Neural crest cell (in vitro differentiated cells): ENCODE measurements around the gene AP3M1. TPM values are rescaled to one million over a fixed set of nuclear protein-coding genes. Genes with fewer than 3 reads are reported as not detected.
A peak's percentile ranks its signal among the peaks of the same experiment; 100 is the strongest.
"Not testable (repeated sequence)": the region's sequence is repeated elsewhere in the genome, so short reads cannot be mapped to it uniquely, and the experiment has no call there.

Experiments used
- DNase-seq: peaks from one replicate; pipeline ENCODE4 v3.0.0; 2021; ENCODE audit warnings: low read depth, mixed read lengths, low spot score
- H3K27ac Mint-ChIP-seq: one replicate; pipeline ENCODE4 v1.8.0; 2021; ENCODE audit warnings: mild to moderate bottlenecking, mixed read lengths; ENCODE audit not compliant: unreplicated experiment
- H3K27me3 Mint-ChIP-seq: 2 replicates; pipeline ENCODE4 v1.8.0; 2021; ENCODE audit warnings: low read depth, mild to moderate bottlenecking, mixed read lengths
- H3K36me3 Mint-ChIP-seq: 2 replicates; pipeline ENCODE4 v1.8.0; 2021; ENCODE audit warnings: low read depth, mild to moderate bottlenecking, mixed read lengths
- H3K4me1 Mint-ChIP-seq: 2 replicates; pipeline ENCODE4 v1.8.0; 2021; ENCODE audit warnings: mixed read lengths
- H3K4me3 Mint-ChIP-seq: one replicate; pipeline ENCODE4 v1.8.0; 2021; ENCODE audit warnings: mild to moderate bottlenecking, mixed read lengths
- H3K9me3 Mint-ChIP-seq: 2 replicates; pipeline ENCODE4 v1.8.0; 2021; ENCODE audit warnings: mixed read lengths
- CTCF ChIP-seq: fragments of 200-600 bp; sonication (generic); conservative IDR thresholded peaks from 2 replicates; pipeline ENCODE4 v1.5.0; 2021; ENCODE audit warnings: antibody characterized with exemption, mild to moderate bottlenecking
- total RNA-seq: library from RNA; stranded (reverse); gene quantifications from 2 replicates; pipeline ENCODE4 v1.2.1, GENCODE V29; 2021

Gene AP3M1
- total RNA-seq, 1 donor from 2014 or later = 69.5 TPM

- no peak overlapping the region for H3K27ac Mint-ChIP-seq
- TF ChIP-seq CTCF = no peak
Observed at GRCh38 chr10:74156919-74157289, 6.3 kb upstream of the AP3M1 start.

GRCh38 chr10:74153676-74154075, 3.0 kb upstream of the AP3M1 start:
- H3K4me3 Mint-ChIP-seq = no peak overlapping the region
- H3K9me3 Mint-ChIP-seq = no peaks in the 10 kb centered on the region
- peaks cover 28% of the 10 kb centered on the region for H3K4me1 Mint-ChIP-seq
- no peaks in the 10 kb centered on the region for H3K27me3 Mint-ChIP-seq
- TF ChIP-seq CTCF = no peak
- H3K27ac Mint-ChIP-seq = no peak overlapping the region
- no peaks in the 10 kb centered on the region for H3K36me3 Mint-ChIP-seq
- DNase-seq = no peak

More at GRCh38 chr10:74156919-74157289, 6.3 kb upstream of the AP3M1 start:
- no peak for DNase-seq
- no peaks in the 10 kb centered on the region for H3K36me3 Mint-ChIP-seq
- peaks cover 25% of the 10 kb centered on the region for H3K4me1 Mint-ChIP-seq
- no peaks in the 10 kb centered on the region for H3K9me3 Mint-ChIP-seq
- H3K4me3 Mint-ChIP-seq = peak overlapping the region; percentile 8
- H3K27me3 Mint-ChIP-seq = no peaks in the 10 kb centered on the region

GRCh38 chr10:74153123-74153522, 2.5 kb upstream of the AP3M1 start:
- H3K27me3 Mint-ChIP-seq = no peaks in the 10 kb centered on the region
- no peaks in the 10 kb centered on the region for H3K36me3 Mint-ChIP-seq
- H3K4me1 Mint-ChIP-seq = peaks cover 29% of the 10 kb centered on the region
- TF ChIP-seq CTCF = peak; percentile 57
- DNase-seq = no peak
- no peaks in the 10 kb centered on the region for H3K9me3 Mint-ChIP-seq
- H3K4me3 Mint-ChIP-seq = no peak overlapping the region
- H3K27ac Mint-ChIP-seq = no peak overlapping the region

- no peaks in the 10 kb centered on the region for H3K9me3 Mint-ChIP-seq
- peak overlapping the region; percentile 48 for H3K27ac Mint-ChIP-seq
- no peaks in the 10 kb centered on the region for H3K27me3 Mint-ChIP-seq
- H3K4me3 Mint-ChIP-seq = no peak overlapping the region
- peaks cover 33% of the 10 kb centered on the region for H3K4me1 Mint-ChIP-seq
- no peak for DNase-seq
- no peak for TF ChIP-seq CTCF
- no peaks in the 10 kb centered on the region for H3K36me3 Mint-ChIP-seq
Observed at GRCh38 chr10:74151879-74152722, 1.5 kb upstream of the AP3M1 start.

GRCh38 chr10:74150990-74151878, 606 bp upstream of the AP3M1 start, which contains the start of gene ADK:
TSS of gene ADK (plus strand) at chr10:74151221. CDS start at chr10:74151279, 58 bp downstream.
- H3K27ac Mint-ChIP-seq = peak within 1 kb of the TSS; percentile 48
- H3K36me3 Mint-ChIP-seq = no peaks in the 10 kb centered on the region
- H3K4me1 Mint-ChIP-seq = peaks cover 33% of the 10 kb centered on the region
- no peaks in the 10 kb centered on the region for H3K27me3 Mint-ChIP-seq
- peak; percentile 66 for TF ChIP-seq CTCF
- DNase-seq = peak; percentile 100
- no peaks in the 10 kb centered on the region for H3K9me3 Mint-ChIP-seq
- H3K4me3 Mint-ChIP-seq = no peak within 1 kb of the TSS

- H3K27me3 Mint-ChIP-seq, H3K27ac Mint-ChIP-seq, DNase-seq, H3K9me3 Mint-ChIP-seq, H3K4me3 Mint-ChIP-seq, H3K36me3 Mint-ChIP-seq: not testable (repeated sequence)
- peaks cover 13% of the 10 kb centered on the region for H3K4me1 Mint-ChIP-seq
Observed at GRCh38 chr10:74146980-74147379, 3.6 kb downstream of the AP3M1 start.
